Keratinocyte (primary cell): ENCODE data around the gene TRAIP. TPM values are rescaled to one million over a fixed set of nuclear protein-coding genes. Genes with fewer than 3 reads are reported as not detected.
"Not testable (repeated sequence)": the region's sequence is repeated elsewhere in the genome, so short reads cannot be mapped to it uniquely, and the experiment has no call there.

ENCODE experiments used
- DNase-seq: peaks from one replicate; pipeline ENCODE4 v3.0.0-alpha.2; 2011; ENCODE audit warnings: low read depth, missing footprints, low spot score
- FAIRE-seq: peaks from 2 replicates; lab custom pipeline; 2011; peaks lifted over from hg19 to GRCh38; lab: Jason Lieb, UNC
- H2AFZ ChIP-seq: 2 replicates; pipeline ENCODE4 v1.6.0; 2012; ENCODE audit warnings: low read length, control low read depth, inconsistent platforms; ENCODE audit not compliant: control insufficient read depth
- H3K27ac ChIP-seq: 2 replicates; pipeline ENCODE4 v1.5.1; 2011; ENCODE audit warnings: low read length; ENCODE audit not compliant: control insufficient read depth, insufficient read depth
- H3K27me3 ChIP-seq: 3 replicates; pipeline ENCODE4 v1.6.0; 2011; ENCODE audit warnings: low read length; ENCODE audit not compliant: control insufficient read depth, insufficient read depth; ENCODE audit errors: extremely low read depth
- H3K36me3 ChIP-seq, 2 experiments: 2 replicates in 1 of 2; 3 replicates in 1 of 2; pipeline ENCODE4 v1.5.1; 2011; ENCODE audit warnings: low read length in 2 of 2, mild to moderate bottlenecking in 1 of 2; ENCODE audit not compliant: control insufficient read depth in 2 of 2, insufficient read depth in 2 of 2; ENCODE audit errors: extremely low read depth in 1 of 2
- H3K4me1 ChIP-seq: 3 replicates; pipeline ENCODE4 v1.5.1; 2011; ENCODE audit warnings: low read length; ENCODE audit not compliant: control insufficient read depth, insufficient read depth; ENCODE audit errors: extremely low read depth
- H3K4me2 ChIP-seq: 3 replicates; pipeline ENCODE4 v1.6.0; 2011; ENCODE audit warnings: low read depth, low read length; ENCODE audit not compliant: control insufficient read depth, insufficient read depth; ENCODE audit errors: extremely low read depth
- H3K4me3 ChIP-seq, 3 experiments: fragments of 200-600 bp in 1 of 3; sonication (generic) in 1 of 3; 2 replicates in 2 of 3; 3 replicates in 1 of 3; pipeline ENCODE4 v1.5.1; 2011 to 2016; ENCODE audit warnings: low read length in 3 of 3, mild to moderate bottlenecking in 3 of 3, control low read depth in 2 of 3, inconsistent platforms in 1 of 3, low read depth in 1 of 3, mixed read lengths in 1 of 3, mixed run types in 1 of 3, moderate library complexity in 1 of 3; ENCODE audit not compliant: control insufficient read depth in 2 of 3, insufficient read depth in 2 of 3; ENCODE audit errors: extremely low read depth in 1 of 3
- H3K79me2 ChIP-seq: 2 replicates; pipeline ENCODE4 v1.6.0; 2012; ENCODE audit warnings: low read length; ENCODE audit not compliant: control insufficient read depth, insufficient read depth
- H3K9ac ChIP-seq: 3 replicates; pipeline ENCODE4 v1.6.0; 2011; ENCODE audit warnings: low read length; ENCODE audit not compliant: control insufficient read depth, insufficient read depth; ENCODE audit errors: extremely low read depth
- H3K9me1 ChIP-seq: 3 replicates; pipeline ENCODE4 v1.6.0; 2011; ENCODE audit warnings: low read length; ENCODE audit not compliant: control insufficient read depth, insufficient read depth; ENCODE audit errors: extremely low read depth
- H3K9me3 ChIP-seq: 2 replicates; pipeline ENCODE4 v1.5.1; 2012; ENCODE audit warnings: low read depth, low read length; ENCODE audit not compliant: control insufficient read depth
- H4K20me1 ChIP-seq: 3 replicates; pipeline ENCODE4 v1.6.0; 2011; ENCODE audit warnings: low read length; ENCODE audit not compliant: control insufficient read depth, insufficient read depth; ENCODE audit errors: extremely low read depth
- EZH2 ChIP-seq: IDR thresholded peaks from one replicate; pipeline ENCODE4 v1.6.1; 2012; ENCODE audit warnings: inconsistent platforms, mild to moderate bottlenecking, low read length, moderate library complexity
- dilution Hi-C: fragments of 300-500 bp; cut with MboI; formaldehyde crosslinking; loops from one replicate; pipeline ENCODE4 v1.7.0; 2020; ENCODE audit warnings: low sequenced_read_pairs; ENCODE audit not compliant: extremely low pct_ligation_motif_present
- polyA plus RNA-seq, 5 experiments: library from polyadenylated mRNA; depleted of rRNA in 3 of 5; stranded (reverse) in 3 of 5; stranded (forward) in 1 of 5; unstranded in 1 of 5; fragments of >200 nt; gene quantifications; 1 replicate in 1 of 5; 2 replicates in 3 of 5; 3 replicates in 1 of 5; pipeline versions ENCODE4 v1.2.1 to v1.2.3, GENCODE V29; 2011 to 2012; ENCODE audit warnings: missing spikeins in 2 of 5, low read depth in 1 of 5, low replicate concordance in 1 of 5
- TF ChIP-seq, protein P1 (sequence below), 3 experiments: IDR thresholded peaks in 1 of 3; conservative IDR thresholded peaks in 1 of 3; optimal IDR thresholded peaks in 1 of 3; 2 replicates in 2 of 3; 3 replicates in 1 of 3; pipeline versions ENCODE3 to v1.5.1; 2011; ENCODE audit warnings: low read length in 3 of 3, mild to moderate bottlenecking in 3 of 3, moderate library complexity in 2 of 3, control low read depth in 1 of 3, inconsistent platforms in 1 of 3; ENCODE audit not compliant: insufficient read depth in 2 of 3; ENCODE audit errors: extremely low read depth in 1 of 3

Gene TRAIP
- polyA plus RNA-seq, 1 donor (not counting 4 experiments of a cell fraction or from before 2014, with no cell fraction given) = 5.8 TPM

DNA sequence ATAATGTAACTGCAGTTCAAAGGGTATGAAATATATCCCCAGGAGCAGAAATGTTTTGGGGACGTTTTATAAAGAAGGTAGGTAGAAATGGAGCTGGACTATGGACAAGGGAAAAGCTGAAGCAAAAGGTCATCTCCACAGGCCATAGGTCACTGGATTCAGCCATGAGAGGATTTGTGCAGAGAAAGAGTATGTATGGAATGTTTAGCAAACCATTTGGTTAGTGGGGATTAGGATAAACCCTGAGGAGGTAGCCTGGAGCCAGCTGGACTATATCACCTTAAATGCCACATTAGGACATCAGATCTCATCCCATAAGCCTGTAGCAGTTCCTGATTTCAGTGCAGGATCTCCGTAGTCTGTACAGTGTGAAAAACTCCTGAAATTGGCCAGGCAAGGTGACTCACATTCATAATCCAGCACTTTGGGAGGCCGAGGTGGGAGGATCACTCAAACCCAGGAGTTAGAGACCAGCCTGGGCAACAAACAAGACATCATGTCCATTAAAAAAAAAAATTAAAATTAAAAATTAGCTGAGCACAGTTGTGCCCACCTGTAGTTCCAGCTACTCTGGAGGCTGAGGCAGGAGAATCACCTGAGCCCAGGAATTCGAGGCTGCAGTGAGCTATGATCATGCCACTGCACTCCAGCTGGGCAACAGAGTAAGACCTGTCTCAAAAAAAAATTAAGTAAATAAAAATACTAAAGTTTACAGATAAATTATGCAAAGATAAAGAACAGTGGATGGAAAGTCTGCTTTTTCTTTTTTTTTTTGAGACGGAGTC lies 74.8 kb downstream of the TRAIP start:
- H3K9me1 ChIP-seq = no peaks in the 10 kb centered on the region
- H3K9me3 ChIP-seq = no peaks in the 10 kb centered on the region
- H3K4me2 ChIP-seq = no peak overlapping the region
- H4K20me1 ChIP-seq = no peaks in the 10 kb centered on the region
- dilution Hi-C loops = no loop called here
- peaks cover 4% of the 10 kb centered on the region for H3K4me1 ChIP-seq
- no peak overlapping the region for H3K27ac ChIP-seq
- FAIRE-seq = no peak
- H3K27me3 ChIP-seq = no peaks in the 10 kb centered on the region
- no peak overlapping the region for H3K4me3 ChIP-seq
- H3K79me2 ChIP-seq = peaks cover 74% of the 10 kb centered on the region
- no peak for TF ChIP-seq EZH2
- TF ChIP-seq, protein P1, sequence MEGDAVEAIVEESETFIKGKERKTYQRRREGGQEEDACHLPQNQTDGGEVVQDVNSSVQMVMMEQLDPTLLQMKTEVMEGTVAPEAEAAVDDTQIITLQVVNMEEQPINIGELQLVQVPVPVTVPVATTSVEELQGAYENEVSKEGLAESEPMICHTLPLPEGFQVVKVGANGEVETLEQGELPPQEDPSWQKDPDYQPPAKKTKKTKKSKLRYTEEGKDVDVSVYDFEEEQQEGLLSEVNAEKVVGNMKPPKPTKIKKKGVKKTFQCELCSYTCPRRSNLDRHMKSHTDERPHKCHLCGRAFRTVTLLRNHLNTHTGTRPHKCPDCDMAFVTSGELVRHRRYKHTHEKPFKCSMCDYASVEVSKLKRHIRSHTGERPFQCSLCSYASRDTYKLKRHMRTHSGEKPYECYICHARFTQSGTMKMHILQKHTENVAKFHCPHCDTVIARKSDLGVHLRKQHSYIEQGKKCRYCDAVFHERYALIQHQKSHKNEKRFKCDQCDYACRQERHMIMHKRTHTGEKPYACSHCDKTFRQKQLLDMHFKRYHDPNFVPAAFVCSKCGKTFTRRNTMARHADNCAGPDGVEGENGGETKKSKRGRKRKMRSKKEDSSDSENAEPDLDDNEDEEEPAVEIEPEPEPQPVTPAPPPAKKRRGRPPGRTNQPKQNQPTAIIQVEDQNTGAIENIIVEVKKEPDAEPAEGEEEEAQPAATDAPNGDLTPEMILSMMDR (optimal IDR thresholded peaks at IDR 0.05 in 1 of 3, IDR thresholded peaks at IDR 0.05 in 1 of 3, conservative IDR thresholded peaks at IDR 0.05 in 1 of 3; ENCODE audit: extremely low read depth in 1 of 3, insufficient read depth in 2 of 3, low read length in 3 of 3) = no peak
- peaks cover 8 to 12% of the 10 kb centered on the region in 2 experiments for H3K36me3 ChIP-seq
- no peak overlapping the region for H3K9ac ChIP-seq
- H2AFZ ChIP-seq = no peak overlapping the region
- DNase-seq = no peak

GRCh38 chr3:49780975-49781365 lies 75.4 kb downstream of the TRAIP start:
- FAIRE-seq, H3K4me1 ChIP-seq, H3K4me3 ChIP-seq, H3K9me3 ChIP-seq, H3K27ac ChIP-seq, H4K20me1 ChIP-seq, H3K9ac ChIP-seq, H3K9me1 ChIP-seq, DNase-seq, H3K4me2 ChIP-seq, dilution Hi-C loops, H3K27me3 ChIP-seq, H2AFZ ChIP-seq: not testable (repeated sequence)
- peaks cover 8 to 12% of the 10 kb centered on the region in 2 experiments for H3K36me3 ChIP-seq
- peaks cover 77% of the 10 kb centered on the region for H3K79me2 ChIP-seq
